ENCODE measurements around the gene EEPD1. TPM values are rescaled to one million over a fixed set of nuclear protein-coding genes. Genes with fewer than 3 reads are reported as not detected.

EEPD1 gene
- total RNA-seq, 1 experiment from 2014 or later, result 7.8 TPM

DNA sequence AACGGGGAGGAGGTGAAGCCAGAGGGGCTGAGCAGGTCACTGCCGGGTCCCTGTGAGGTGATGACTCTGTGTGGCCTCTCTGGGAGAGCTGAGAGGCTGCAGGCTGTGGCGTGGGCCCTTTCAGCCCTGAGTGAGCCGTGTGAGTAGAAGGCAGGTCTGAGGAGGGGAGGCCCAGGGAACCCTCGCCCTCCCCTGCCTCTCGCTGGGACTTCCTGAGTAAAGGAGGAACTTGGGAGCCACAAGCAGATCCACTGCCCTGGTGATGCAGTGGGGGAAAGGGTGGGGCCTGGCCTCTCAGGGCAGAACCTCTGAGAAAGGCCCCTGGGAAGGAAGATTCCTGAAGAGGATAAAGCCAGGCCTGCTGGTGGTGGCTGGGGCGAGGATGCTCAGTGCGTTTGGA is 22.8 kb downstream of the EEPD1 start:
- DNase-seq (ENCODE audit: low spot score) (no peak), ATAC-seq (peak; percentile 32; the same call in 1 of the 2 replicates)
- H3K36me3 Mint-ChIP-seq, result no peaks in the 10 kb centered on the region
- H3K4me1 Mint-ChIP-seq, result peaks cover 3% of the 10 kb centered on the region; the same call in 1 of the 2 replicates
- no peaks in the 10 kb centered on the region for H3K27me3 Mint-ChIP-seq (ENCODE audit: low read depth)
- POLR2A ChIA-PET, result no interaction called here
- CTCF ChIA-PET, result no interaction called here
- TF ChIP-seq TCF7 (CRISPR knock-in tag; IDR thresholded peaks at IDR 0.05; ENCODE audit: low read depth), result no peak
- TF ChIP-seq, protein P1, sequence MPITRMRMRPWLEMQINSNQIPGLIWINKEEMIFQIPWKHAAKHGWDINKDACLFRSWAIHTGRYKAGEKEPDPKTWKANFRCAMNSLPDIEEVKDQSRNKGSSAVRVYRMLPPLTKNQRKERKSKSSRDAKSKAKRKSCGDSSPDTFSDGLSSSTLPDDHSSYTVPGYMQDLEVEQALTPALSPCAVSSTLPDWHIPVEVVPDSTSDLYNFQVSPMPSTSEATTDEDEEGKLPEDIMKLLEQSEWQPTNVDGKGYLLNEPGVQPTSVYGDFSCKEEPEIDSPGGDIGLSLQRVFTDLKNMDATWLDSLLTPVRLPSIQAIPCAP (CRISPR knock-in tag; IDR thresholded peaks at IDR 0.05), result no peak
- no peak for TF ChIP-seq EMX1 (CRISPR knock-in tag; IDR thresholded peaks at IDR 0.05)
- TF ChIP-seq, protein P2, sequence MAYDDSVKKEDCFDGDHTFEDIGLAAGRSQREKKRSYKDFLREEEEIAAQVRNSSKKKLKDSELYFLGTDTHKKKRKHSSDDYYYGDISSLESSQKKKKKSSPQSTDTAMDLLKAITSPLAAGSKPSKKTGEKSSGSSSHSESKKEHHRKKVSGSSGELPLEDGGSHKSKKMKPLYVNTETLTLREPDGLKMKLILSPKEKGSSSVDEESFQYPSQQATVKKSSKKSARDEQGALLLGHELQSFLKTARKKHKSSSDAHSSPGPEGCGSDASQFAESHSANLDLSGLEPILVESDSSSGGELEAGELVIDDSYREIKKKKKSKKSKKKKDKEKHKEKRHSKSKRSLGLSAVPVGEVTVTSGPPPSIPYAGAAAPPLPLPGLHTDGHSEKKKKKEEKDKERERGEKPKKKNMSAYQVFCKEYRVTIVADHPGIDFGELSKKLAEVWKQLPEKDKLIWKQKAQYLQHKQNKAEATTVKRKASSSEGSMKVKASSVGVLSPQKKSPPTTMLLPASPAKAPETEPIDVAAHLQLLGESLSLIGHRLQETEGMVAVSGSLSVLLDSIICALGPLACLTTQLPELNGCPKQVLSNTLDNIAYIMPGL (CRISPR knock-in tag; IDR thresholded peaks at IDR 0.05), result no peak
- TF ChIP-seq, protein P3, sequence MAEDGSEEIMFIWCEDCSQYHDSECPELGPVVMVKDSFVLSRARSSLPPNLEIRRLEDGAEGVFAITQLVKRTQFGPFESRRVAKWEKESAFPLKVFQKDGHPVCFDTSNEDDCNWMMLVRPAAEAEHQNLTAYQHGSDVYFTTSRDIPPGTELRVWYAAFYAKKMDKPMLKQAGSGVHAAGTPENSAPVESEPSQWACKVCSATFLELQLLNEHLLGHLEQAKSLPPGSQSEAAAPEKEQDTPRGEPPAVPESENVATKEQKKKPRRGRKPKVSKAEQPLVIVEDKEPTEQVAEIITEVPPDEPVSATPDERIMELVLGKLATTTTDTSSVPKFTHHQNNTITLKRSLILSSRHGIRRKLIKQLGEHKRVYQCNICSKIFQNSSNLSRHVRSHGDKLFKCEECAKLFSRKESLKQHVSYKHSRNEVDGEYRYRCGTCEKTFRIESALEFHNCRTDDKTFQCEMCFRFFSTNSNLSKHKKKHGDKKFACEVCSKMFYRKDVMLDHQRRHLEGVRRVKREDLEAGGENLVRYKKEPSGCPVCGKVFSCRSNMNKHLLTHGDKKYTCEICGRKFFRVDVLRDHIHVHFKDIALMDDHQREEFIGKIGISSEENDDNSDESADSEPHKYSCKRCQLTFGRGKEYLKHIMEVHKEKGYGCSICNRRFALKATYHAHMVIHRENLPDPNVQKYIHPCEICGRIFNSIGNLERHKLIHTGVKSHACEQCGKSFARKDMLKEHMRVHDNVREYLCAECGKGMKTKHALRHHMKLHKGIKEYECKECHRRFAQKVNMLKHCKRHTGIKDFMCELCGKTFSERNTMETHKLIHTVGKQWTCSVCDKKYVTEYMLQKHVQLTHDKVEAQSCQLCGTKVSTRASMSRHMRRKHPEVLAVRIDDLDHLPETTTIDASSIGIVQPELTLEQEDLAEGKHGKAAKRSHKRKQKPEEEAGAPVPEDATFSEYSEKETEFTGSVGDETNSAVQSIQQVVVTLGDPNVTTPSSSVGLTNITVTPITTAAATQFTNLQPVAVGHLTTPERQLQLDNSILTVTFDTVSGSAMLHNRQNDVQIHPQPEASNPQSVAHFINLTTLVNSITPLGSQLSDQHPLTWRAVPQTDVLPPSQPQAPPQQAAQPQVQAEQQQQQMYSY (CRISPR knock-in tag; IDR thresholded peaks at IDR 0.05), result no peak
- TF ChIP-seq ZNF263 (CRISPR knock-in tag; IDR thresholded peaks at IDR 0.05; ENCODE audit: low read depth), result no peak
- no peak for TF ChIP-seq NFATC4 (CRISPR knock-in tag; IDR thresholded peaks at IDR 0.05)
- TF ChIP-seq, protein P4, sequence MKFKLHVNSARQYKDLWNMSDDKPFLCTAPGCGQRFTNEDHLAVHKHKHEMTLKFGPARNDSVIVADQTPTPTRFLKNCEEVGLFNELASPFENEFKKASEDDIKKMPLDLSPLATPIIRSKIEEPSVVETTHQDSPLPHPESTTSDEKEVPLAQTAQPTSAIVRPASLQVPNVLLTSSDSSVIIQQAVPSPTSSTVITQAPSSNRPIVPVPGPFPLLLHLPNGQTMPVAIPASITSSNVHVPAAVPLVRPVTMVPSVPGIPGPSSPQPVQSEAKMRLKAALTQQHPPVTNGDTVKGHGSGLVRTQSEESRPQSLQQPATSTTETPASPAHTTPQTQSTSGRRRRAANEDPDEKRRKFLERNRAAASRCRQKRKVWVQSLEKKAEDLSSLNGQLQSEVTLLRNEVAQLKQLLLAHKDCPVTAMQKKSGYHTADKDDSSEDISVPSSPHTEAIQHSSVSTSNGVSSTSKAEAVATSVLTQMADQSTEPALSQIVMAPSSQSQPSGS (CRISPR knock-in tag; IDR thresholded peaks at IDR 0.05; ENCODE audit: borderline replicate concordance, low read depth), result no peak
- H3K27ac Mint-ChIP-seq, result peak overlapping the region; percentile 45; the same call in 1 of the 2 replicates
- H3K9me3 Mint-ChIP-seq, result peaks cover 5% of the 10 kb centered on the region; the same call in 1 of the 2 replicates
- H3K4me3 Mint-ChIP-seq, result no peak overlapping the region

DNA sequence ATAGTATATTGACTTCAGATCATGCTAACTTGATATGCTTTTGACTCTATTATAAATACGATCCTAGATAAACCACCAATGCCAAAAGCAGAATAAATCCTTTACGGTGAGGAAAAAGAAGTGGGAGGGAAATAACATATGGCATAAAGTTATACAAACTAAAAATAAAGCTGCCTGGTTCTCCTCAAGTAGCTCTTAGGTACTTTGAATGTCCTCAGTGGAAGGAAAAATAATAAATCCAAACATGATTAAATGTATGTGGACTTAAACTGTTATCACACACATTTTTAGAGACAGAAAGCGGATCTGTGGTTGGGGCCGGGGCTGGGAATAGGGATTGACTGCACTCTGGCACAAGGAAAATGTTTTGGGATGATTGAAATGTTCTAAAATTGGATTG is 23.6 kb downstream of the EEPD1 start:
- Mint-ChIP-seq H3K27ac (no peak overlapping the region), H3K9me3 (peaks cover 5% of the 10 kb centered on the region; the same call in 1 of the 2 replicates), H3K36me3 (no peaks in the 10 kb centered on the region), H3K4me3 (no peak overlapping the region), H3K4me1 (peaks cover 3% of the 10 kb centered on the region; the same call in 1 of the 2 replicates), H3K27me3 (ENCODE audit: low read depth) (no peaks in the 10 kb centered on the region)
- ATAC-seq, result no peak
- TF ChIP-seq ZNF416 (CRISPR knock-in tag; IDR thresholded peaks at IDR 0.05) (no peak), ZNF671 (CRISPR knock-in tag; IDR thresholded peaks at IDR 0.05) (no peak), ZNF396 (CRISPR knock-in tag; IDR thresholded peaks at IDR 0.05; ENCODE audit: borderline replicate concordance) (no peak)
- TF ChIP-seq, protein P3 (CRISPR knock-in tag; IDR thresholded peaks at IDR 0.05), result no peak
- no peak for DNase-seq (ENCODE audit: low spot score)
- ChIA-PET POLR2A (no interaction called here), CTCF (no interaction called here)
